ENCODE data around the gene OR14A16.

OR14A16 gene

GRCh38 chr1:247769603-247770002 lies 54.3 kb downstream of the OR14A16 start:
- H3K4me1 ChIP-seq (ENCODE audit: control insufficient read depth, insufficient read depth, low read length), result no peaks in the 10 kb centered on the region
- H3K9me3 ChIP-seq (ENCODE audit: control insufficient read depth in 2 of 2, low read length in 2 of 2), result no peaks in the 10 kb centered on the region
- H3K27ac ChIP-seq (ENCODE audit: low read length), result no peak overlapping the region
- no peak overlapping the region for H3K4me3 ChIP-seq (ENCODE audit: low read length in 2 of 2)
- no peaks in the 10 kb centered on the region for H3K36me3 ChIP-seq (ENCODE audit: control insufficient read depth in 2 of 2, insufficient read depth in 2 of 2, low read length in 2 of 2)
- H3K9ac ChIP-seq (ENCODE audit: low read length in 2 of 2), result no peak overlapping the region
- H3K27me3 ChIP-seq (ENCODE audit: control insufficient read depth in 1 of 2, insufficient read depth in 2 of 2, low read length in 2 of 2), result no peaks in the 10 kb centered on the region

Data from stomach smooth muscle (tissue), 2 donors.